BJ (cell line): ENCODE data around the gene GPD1. TPM values are rescaled to one million over a fixed set of nuclear protein-coding genes. Genes with fewer than 3 reads are reported as not detected.
A peak's percentile ranks its signal among the peaks of the same experiment; 100 is the strongest.

Experiments used
- CTCF ChIA-PET: fragments of 350-600 bp; formaldehyde crosslinking; extraction: SDS; loops from one replicate; lab custom pipeline; 2021; ENCODE audit warnings: antibody characterized with exemption, inconsistent platforms; lab: Yijun Ruan, JAX
- POLR2A ChIA-PET: fragments of 300-600 bp; sonication (Branson Sonifier 250); formaldehyde crosslinking; extraction: SDS; loops from one replicate; lab custom pipeline; 2021; ENCODE audit warnings: antibody characterized with exemption; lab: Charles Lee
- DNase-seq: peaks from one replicate; pipeline ENCODE4 v3.0.0-alpha.2; 2011; ENCODE audit warnings: low read depth
- H3K27me3 ChIP-seq: 2 replicates; pipeline ENCODE4 v1.6.0; 2011; ENCODE audit warnings: low read length; ENCODE audit not compliant: control insufficient read depth, insufficient read depth
- H3K36me3 ChIP-seq: 2 replicates; pipeline ENCODE4 v1.5.1; 2011; ENCODE audit warnings: low read length; ENCODE audit not compliant: control insufficient read depth, insufficient read depth
- H3K4me3 ChIP-seq: 2 replicates; pipeline ENCODE4 v1.5.1; 2011; ENCODE audit warnings: low read depth, mild to moderate bottlenecking, control low read depth, low read length
- polyA plus RNA-seq: library from polyadenylated mRNA; depleted of rRNA; stranded (reverse); fragments of >200 nt; gene quantifications from 2 replicates; pipeline ENCODE4 v1.2.3, GENCODE V29; 2011
- TF ChIP-seq, protein P1 (sequence below): IDR thresholded peaks from 2 replicates; pipeline ENCODE4 v1.5.1; 2011; ENCODE audit warnings: low read depth, mild to moderate bottlenecking, control low read depth, inconsistent platforms, low read length, moderate library complexity; ENCODE audit not compliant: insufficient read depth

GPD1 gene
- polyA plus RNA-seq, 1 experiment = 0.47 TPM

- peaks cover 7% of the 10 kb centered on the region for H3K27me3 ChIP-seq
- H3K36me3 ChIP-seq = no peaks in the 10 kb centered on the region
- ChIA-PET POLR2A (no interaction called here), CTCF (interaction anchor here (0.7 to 19.9 kb wide), 6 partner anchors 10 to 91 kb away, joined by 3 to 578 read pairs (median 24); partner anchors contain the start of genes AQP5 and AQP6)
- peak overlapping the region; percentile 54 for H3K4me3 ChIP-seq
- TF ChIP-seq, protein P1, sequence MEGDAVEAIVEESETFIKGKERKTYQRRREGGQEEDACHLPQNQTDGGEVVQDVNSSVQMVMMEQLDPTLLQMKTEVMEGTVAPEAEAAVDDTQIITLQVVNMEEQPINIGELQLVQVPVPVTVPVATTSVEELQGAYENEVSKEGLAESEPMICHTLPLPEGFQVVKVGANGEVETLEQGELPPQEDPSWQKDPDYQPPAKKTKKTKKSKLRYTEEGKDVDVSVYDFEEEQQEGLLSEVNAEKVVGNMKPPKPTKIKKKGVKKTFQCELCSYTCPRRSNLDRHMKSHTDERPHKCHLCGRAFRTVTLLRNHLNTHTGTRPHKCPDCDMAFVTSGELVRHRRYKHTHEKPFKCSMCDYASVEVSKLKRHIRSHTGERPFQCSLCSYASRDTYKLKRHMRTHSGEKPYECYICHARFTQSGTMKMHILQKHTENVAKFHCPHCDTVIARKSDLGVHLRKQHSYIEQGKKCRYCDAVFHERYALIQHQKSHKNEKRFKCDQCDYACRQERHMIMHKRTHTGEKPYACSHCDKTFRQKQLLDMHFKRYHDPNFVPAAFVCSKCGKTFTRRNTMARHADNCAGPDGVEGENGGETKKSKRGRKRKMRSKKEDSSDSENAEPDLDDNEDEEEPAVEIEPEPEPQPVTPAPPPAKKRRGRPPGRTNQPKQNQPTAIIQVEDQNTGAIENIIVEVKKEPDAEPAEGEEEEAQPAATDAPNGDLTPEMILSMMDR = no peak
- no peak for DNase-seq
These were observed 45.7 kb upstream of the GPD1 start for GRCh38 chr12:50057896-50058670.

DNA sequence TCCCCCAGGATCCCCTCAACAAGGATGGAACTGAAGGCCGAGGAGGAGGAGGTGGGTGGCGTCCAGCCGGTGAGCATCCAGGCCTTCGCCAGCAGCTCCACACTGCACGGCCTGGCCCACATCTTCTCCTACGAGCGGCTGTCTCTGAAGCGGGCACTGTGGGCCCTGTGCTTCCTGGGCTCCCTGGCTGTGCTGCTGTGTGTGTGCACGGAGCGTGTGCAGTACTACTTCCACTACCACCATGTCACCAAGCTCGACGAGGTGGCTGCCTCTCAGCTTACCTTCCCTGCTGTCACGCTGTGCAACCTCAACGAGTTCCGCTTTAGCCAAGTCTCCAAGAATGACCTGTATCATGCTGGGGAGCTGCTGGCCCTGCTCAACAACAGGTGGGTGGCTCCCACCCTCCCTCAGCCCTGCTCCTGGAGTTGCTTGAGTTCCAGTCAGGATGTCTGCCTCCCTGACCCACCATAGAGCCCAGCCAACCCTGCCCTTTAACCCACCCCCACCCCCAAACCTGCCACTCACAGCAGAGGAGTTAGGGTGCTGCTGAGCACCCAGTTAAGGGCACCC is 45.0 kb upstream of the GPD1 start:
- TF ChIP-seq, protein P1 = no peak
- peaks cover 6% of the 10 kb centered on the region for H3K27me3 ChIP-seq
- DNase-seq = no peak
- H3K4me3 ChIP-seq = no peak overlapping the region
- POLR2A ChIA-PET = no interaction called here
- CTCF ChIA-PET = interaction anchor here (0.6 to 19.9 kb wide), 7 partner anchors 9 to 195 kb away, joined by 3 to 578 read pairs (median 23); partner anchors contain the start of genes AQP5, AQP6 and COX14
- H3K36me3 ChIP-seq = no peaks in the 10 kb centered on the region

DNA sequence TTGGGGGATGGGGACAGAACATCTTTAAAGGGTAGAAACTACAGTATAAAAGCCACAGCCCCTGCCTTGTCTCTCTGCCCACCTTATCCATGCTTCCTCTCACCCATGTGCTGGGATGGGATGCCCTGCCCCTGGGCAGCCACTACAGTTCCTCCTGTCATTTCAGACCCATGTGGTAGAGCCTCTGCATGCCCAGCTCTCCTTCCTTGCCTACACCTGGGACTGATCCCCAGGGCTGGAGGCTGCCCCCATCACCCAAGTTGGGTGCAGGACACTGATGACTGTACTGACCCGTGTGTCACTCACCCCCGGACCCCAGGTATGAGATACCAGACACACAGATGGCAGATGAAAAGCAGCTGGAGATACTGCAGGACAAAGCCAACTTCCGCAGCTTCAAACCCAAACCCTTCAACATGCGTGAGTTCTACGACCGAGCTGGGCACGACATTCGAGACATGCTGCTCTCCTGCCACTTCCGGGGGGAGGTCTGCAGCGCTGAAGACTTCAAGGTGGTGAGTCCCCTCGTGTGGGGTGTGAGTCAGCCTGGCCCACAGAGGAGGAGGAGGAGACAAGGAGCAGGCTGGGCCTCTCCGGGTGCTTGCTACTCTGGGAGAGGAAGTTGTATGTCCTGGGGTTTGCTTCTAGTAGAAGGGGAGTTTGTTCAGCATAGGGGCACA is 44.2 kb upstream of the GPD1 start:
- CTCF ChIA-PET = interaction anchor here (0.8 to 19.9 kb wide), 7 partner anchors 8 to 92 kb away, joined by 3 to 578 read pairs (median 23); partner anchors contain the start of genes AQP5, AQP6 and COX14

GRCh38 chr12:50060120-50060468 is 43.7 kb upstream of the GPD1 start:
- DNase-seq = no peak
- Histone ChIP-seq H3K4me3 (no peak overlapping the region), H3K36me3 (no peaks in the 10 kb centered on the region), H3K27me3 (peaks cover 6% of the 10 kb centered on the region)
- TF ChIP-seq, protein P1 = no peak
- ChIA-PET CTCF (interaction anchor here (0.7 to 19.9 kb wide), 6 partner anchors 8 to 1983 kb away, joined by 3 to 578 read pairs (median 24); partner anchors contain the start of genes AQP5 and AQP6), POLR2A (no interaction called here)

More for the DNA sequence above, 44.2 kb upstream of the GPD1 start:
- H3K4me3 ChIP-seq = no peak overlapping the region
- DNase-seq = no peak
- H3K36me3 ChIP-seq = no peaks in the 10 kb centered on the region
- H3K27me3 ChIP-seq = peaks cover 6% of the 10 kb centered on the region
- POLR2A ChIA-PET = no interaction called here
- TF ChIP-seq, protein P1 = no peak

DNA sequence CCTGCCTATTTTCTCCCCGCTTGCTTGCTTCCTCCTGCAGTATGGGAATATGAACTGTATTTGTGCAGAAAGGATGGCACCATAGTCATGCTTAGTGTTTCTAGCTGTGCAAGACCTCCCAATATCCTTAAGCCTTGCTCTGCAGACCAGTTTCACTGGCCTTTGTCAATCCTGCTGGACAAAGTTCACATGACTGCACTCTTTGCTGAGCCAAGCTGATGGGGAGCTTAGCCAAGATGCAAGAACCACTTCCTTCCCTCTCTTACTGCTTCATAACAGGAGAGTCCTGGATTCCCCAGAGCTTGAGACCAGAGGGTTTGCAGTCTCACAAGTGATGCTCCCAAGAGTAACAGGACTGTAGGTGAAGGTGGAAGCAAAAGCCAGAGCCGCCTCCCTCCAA is 42.6 kb upstream of the GPD1 start:
- CTCF ChIA-PET = interaction anchor here (0.9 to 19.9 kb wide), 6 partner anchors 10 to 194 kb away, joined by 3 to 578 read pairs (median 16); partner anchors contain the start of genes AQP5 and AQP6
- TF ChIP-seq, protein P1 = no peak
- POLR2A ChIA-PET = no interaction called here
- Histone ChIP-seq H3K4me3 (no peak overlapping the region), H3K27me3 (peaks cover 5% of the 10 kb centered on the region), H3K36me3 (no peaks in the 10 kb centered on the region)
- DNase-seq = no peak
